BE2C (cell line): ENCODE data around the gene JARID2.

Experiments
- DNase-seq: peaks from one replicate; pipeline ENCODE4 v3.0.0-alpha.2; 2020
- H3K27me3 ChIP-seq: fragments of 250-450 bp; sonication (Bioruptor Pico); 2 replicates; pipeline ENCODE4 v1.5.1; 2020; ENCODE audit warnings: mild to moderate bottlenecking
- H3K36me3 ChIP-seq: fragments of 250-450 bp; sonication (Bioruptor Pico); 2 replicates; pipeline ENCODE4 v1.5.1; 2020; ENCODE audit warnings: mild to moderate bottlenecking
- H3K4me1 ChIP-seq: fragments of 250-450 bp; sonication (Bioruptor Pico); 2 replicates; pipeline ENCODE4 v1.5.1; 2020
- H3K4me3 ChIP-seq: 2 replicates; pipeline ENCODE4 v1.5.1; 2011; ENCODE audit warnings: low read depth, low read length
- H3K9me3 ChIP-seq: fragments of 250-450 bp; sonication (Bioruptor Pico); 2 replicates; pipeline ENCODE4 v1.5.1; 2020
- TF ChIP-seq, protein P1 (sequence below): IDR thresholded peaks from 2 replicates; pipeline ENCODE4 v1.5.1; 2012; ENCODE audit warnings: mild to moderate bottlenecking, low read depth, low read length

Gene JARID2

DNA sequence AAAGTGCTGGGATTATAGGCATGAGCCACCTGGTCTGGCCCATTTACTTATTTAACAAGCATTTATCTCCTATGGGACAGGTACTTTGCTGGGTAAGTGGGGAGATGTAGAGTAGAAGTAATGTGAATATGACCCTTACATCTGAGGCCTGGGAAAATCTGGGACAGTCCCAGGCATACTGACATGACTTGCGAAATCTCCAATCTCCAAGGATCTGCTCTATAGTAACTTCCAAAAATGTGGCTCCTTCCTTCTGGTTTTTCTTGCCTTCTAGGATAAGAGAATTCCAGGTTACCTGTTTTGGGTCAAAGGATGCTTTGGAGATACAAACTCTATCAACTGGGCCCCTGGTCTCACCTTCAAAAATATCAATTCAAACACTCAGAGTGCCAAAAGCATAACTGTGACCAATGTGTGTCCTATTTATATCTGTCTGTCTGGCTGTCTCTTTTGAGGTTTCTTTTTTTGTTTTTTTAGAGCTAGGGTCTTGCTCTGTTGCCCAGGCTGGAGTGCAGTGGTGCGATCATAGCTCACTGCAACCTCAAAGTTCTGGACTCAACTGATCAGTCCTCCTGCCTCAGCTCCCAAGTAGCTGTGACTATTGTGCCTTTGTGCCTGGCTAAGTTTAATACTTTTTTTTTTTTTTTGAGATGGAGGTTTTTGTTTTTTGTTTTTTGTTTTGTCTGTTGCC lies 11.7 kb upstream of the JARID2 start:
- no peaks in the 10 kb centered on the region for H3K36me3 ChIP-seq
- H3K27me3 ChIP-seq = no peaks in the 10 kb centered on the region
- TF ChIP-seq, protein P1, sequence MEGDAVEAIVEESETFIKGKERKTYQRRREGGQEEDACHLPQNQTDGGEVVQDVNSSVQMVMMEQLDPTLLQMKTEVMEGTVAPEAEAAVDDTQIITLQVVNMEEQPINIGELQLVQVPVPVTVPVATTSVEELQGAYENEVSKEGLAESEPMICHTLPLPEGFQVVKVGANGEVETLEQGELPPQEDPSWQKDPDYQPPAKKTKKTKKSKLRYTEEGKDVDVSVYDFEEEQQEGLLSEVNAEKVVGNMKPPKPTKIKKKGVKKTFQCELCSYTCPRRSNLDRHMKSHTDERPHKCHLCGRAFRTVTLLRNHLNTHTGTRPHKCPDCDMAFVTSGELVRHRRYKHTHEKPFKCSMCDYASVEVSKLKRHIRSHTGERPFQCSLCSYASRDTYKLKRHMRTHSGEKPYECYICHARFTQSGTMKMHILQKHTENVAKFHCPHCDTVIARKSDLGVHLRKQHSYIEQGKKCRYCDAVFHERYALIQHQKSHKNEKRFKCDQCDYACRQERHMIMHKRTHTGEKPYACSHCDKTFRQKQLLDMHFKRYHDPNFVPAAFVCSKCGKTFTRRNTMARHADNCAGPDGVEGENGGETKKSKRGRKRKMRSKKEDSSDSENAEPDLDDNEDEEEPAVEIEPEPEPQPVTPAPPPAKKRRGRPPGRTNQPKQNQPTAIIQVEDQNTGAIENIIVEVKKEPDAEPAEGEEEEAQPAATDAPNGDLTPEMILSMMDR = no peak
- no peak overlapping the region for H3K4me3 ChIP-seq
- H3K9me3 ChIP-seq = no peaks in the 10 kb centered on the region
- H3K4me1 ChIP-seq = no peaks in the 10 kb centered on the region
- no peak for DNase-seq

DNA sequence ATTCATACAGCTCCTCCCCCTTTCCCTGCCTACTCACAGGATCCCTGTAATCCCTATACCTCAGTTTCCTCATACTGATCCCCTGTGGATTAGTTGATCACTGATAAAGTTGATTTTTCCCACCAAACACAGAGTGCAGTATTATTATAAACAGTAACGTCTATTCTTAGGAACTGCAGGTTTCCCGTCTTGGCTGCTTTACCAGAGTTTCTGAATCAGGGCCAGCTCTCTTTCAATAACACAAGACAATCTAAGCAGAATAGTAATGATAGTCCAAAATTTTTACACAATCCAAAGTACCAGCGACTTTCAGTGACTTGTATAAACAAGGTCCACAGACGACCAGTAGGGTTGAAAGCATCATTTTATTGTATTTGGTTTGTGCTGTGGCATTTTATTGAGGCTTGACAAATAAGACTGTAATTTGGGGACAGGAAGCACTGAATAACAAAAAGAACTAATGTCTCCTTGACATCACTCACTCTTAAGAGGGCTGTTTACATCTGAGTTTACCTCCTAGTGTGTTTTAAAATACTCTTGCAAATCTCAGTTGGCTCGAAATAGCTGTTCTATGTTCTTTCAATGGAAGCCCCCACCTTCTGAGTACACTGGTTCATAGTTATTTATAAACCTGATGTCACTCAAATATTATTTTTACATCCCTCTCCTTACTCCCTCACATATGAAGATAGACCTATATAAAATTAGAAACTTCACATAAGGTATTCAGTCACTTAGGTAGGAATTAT lies 6.1 kb upstream of the JARID2 start:
- Histone ChIP-seq H3K4me3 (no peak overlapping the region), H3K9me3 (no peaks in the 10 kb centered on the region), H3K36me3 (no peaks in the 10 kb centered on the region), H3K27me3 (no peaks in the 10 kb centered on the region), H3K4me1 (no peaks in the 10 kb centered on the region)
- TF ChIP-seq, protein P1 = no peak
- DNase-seq = no peak

DNA sequence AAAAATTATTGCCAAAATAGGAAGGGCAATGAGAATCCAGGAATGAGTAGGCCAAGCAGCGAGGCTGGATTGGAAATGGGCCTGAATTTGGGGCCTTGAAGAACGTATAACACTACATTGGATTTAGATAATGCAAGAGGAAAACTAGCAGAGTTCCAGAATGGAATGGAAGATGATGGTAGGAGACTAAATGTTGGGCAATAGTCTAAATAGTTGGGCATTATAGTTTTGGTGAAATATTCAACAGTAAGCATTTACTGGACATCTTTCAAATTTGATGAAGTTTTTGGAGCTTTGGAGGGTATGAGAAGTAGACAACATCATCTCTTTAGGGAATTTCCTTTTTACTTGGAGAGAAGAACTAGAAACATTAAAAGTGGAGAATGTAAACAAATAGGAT lies 3.4 kb upstream of the JARID2 start:
- Histone ChIP-seq H3K4me3 (no peak overlapping the region), H3K27me3 (no peaks in the 10 kb centered on the region), H3K9me3 (no peaks in the 10 kb centered on the region), H3K36me3 (no peaks in the 10 kb centered on the region), H3K4me1 (no peaks in the 10 kb centered on the region)
- TF ChIP-seq, protein P1 = no peak
- no peak for DNase-seq

DNA sequence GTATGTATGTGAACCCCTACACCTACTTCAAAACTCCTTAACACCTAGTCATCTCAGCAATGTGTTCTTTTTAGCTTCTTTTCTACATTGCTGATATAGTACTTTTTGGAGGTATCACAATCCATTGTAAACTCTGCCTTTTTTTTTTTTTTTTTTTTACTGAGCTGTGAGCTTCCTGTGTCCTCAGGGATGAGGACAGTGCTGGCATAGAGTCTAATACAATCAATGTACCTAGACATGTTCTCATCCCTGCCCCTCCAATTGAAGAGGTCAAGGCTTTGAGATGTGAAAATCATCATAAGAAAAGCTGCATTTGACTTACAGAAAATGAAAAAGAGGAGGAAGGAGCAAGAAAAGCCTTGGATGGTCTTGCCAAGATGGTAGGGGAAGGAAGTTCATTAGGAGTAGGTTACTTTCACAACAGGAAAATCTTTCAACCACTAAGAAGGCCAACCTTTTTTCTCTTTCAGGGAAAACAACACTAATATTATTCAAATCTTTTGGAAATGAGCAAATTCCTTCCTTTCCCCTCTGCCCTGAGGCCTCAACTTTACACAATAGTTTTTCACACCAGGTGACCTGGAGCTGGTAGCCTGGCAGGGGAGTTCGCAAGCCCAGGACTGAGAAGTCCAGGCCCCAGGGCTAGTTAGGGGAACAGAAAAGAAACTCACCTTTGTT lies 2.8 kb upstream of the JARID2 start:
- no peaks in the 10 kb centered on the region for H3K4me1 ChIP-seq
- no peak for DNase-seq
- H3K36me3 ChIP-seq = no peaks in the 10 kb centered on the region
- TF ChIP-seq, protein P1 = no peak
- no peak overlapping the region for H3K4me3 ChIP-seq
- H3K9me3 ChIP-seq = no peaks in the 10 kb centered on the region
- H3K27me3 ChIP-seq = no peaks in the 10 kb centered on the region

DNA sequence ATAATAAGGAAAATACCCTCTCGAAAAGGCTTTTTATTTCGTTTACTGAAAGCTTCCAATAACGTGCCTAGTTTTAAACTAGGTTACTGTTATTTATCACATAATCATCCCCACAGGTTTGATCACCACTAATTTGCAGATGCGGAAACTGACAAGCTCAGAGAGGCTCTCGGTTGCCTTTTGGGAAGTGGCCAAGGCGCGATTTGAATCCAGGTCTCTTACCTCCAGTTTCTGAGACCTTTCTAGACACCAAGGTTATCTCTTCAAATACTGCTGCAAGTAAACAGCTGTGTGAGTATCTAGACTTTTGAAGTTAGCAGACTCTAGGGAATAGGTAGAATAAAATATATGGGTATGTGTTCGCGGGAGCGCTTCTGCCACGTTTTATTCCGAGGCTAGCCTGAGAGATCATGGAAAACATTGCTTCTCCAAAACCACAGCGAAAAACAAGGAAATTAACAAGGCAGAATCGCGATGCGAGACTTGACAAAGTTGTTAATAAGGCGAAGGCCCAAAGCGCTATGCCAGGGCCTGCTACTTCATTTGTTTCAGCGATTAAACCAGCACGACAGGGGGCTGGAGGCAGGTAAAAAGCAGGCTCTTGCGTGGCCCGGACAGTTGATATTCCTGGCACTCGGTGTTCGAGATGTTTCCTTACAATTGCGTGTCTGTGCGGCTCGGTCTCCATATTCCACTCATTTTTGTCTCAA lies 1.8 kb upstream of the JARID2 start:
- H3K4me1 ChIP-seq = no peaks in the 10 kb centered on the region
- no peaks in the 10 kb centered on the region for H3K36me3 ChIP-seq
- no peaks in the 10 kb centered on the region for H3K27me3 ChIP-seq
- no peak for DNase-seq
- H3K4me3 ChIP-seq = peak overlapping the region; percentile 89
- TF ChIP-seq, protein P1 = no peak
- no peaks in the 10 kb centered on the region for H3K9me3 ChIP-seq
